Ovary (tissue), 9 donors: ENCODE data around the gene ST6GALNAC3. TPM values are rescaled to one million over a fixed set of nuclear protein-coding genes. Genes with fewer than 3 reads are reported as not detected.

ENCODE experiments used
- DNase-seq, 5 donors: peaks; one replicate each; pipeline ENCODE4 v3.0.0-alpha.2; 2019 to 2020
- H3K27ac ChIP-seq, 2 donors: fragments of 200-600 bp; one replicate each; pipeline versions ENCODE4 v1.5.1 to v1.8.0; 2019 to 2022
- H3K27me3 ChIP-seq: fragments of 200-600 bp; one replicate; pipeline ENCODE4 v1.8.0; 2022
- H3K36me3 ChIP-seq: fragments of 200-600 bp; sonication (generic); one replicate; pipeline ENCODE4 v1.5.1; 2019
- H3K4me1 ChIP-seq: one replicate; pipeline ENCODE4 v1.8.1; 2013; ENCODE audit warnings: mild to moderate bottlenecking, moderate library complexity; ENCODE audit not compliant: insufficient read depth
- H3K4me3 ChIP-seq: fragments of 200-600 bp; sonication (generic); one replicate; pipeline ENCODE4 v1.5.1; 2017
- H3K9me3 ChIP-seq, 2 donors: fragments of 200-600 bp in 1 of 2; sonication (generic) in 1 of 2; one replicate each; pipeline versions ENCODE4 v1.5.1 to v1.8.1; 2013 to 2019; ENCODE audit warnings: mild to moderate bottlenecking in 1 of 2, moderate library complexity in 1 of 2
- EP300 ChIP-seq: sonication (generic); formaldehyde crosslinking; IDR thresholded peaks from one replicate; pipeline ENCODE4 v1.6.1; 2017; ENCODE audit warnings: antibody characterized with exemption
- POLR2A ChIP-seq: fragments of 450-650 bp; IDR thresholded peaks from one replicate; pipeline ENCODE4 v1.6.1; 2017; ENCODE audit warnings: antibody characterized with exemption, mild to moderate bottlenecking, moderate library complexity
- WGBS, 3 donors: extraction: QIAGEN DNeasy Blood & Tissue Kit in 1 of 3; methylation state at CpG; one replicate each; pipeline versions ENCODE4 v1.1.5 to v1.1.7; 2013 to 2017; 5-methylcytosine and 5-hydroxymethylcytosine counted together
- intact Hi-C, 4 donors: fragments of 100-400 bp; cut with DNase I; formaldehyde crosslinking; loops; one replicate each; pipeline versions ENCODE4 v1.11.0 to v1.15.1; 2022 to 2023
- polyA plus RNA-seq, 2 donors: library from polyadenylated mRNA; stranded (reverse); fragments of 200-250 nt in 1 of 2; fragments of 350-450 nt in 1 of 2; fragmentation: Illumina TruSeq in 1 of 2; extraction: RNeasy Lipid Tissue Mini Kit (QIAGEN cat#74804) in 1 of 2; gene quantifications; one replicate each; pipeline ENCODE4 v1.2.3, GENCODE V29; 2013 to 2014
- total RNA-seq, 7 donors: library from RNA; depleted of rRNA in 2 of 7; stranded (reverse); fragments of >200 nt in 2 of 7; fragmentation: NEBNext Ultra II Directional in 3 of 7; extraction: Animal tissue kit (Norgen Biotek cat#: 25700) in 3 of 7; gene quantifications; one replicate each; pipeline versions ENCODE4 v1.1.0 to v1.2.4, GENCODE V29; 2016 to 2023
- TF ChIP-seq, protein P1 (sequence below), 3 donors: fragments of 450-650 bp in 2 of 3; fragments of 200-600 bp in 1 of 3; IDR thresholded peaks; one replicate each; pipeline versions ENCODE4 v1.5.1 to v1.8.0; 2016 to 2022; ENCODE audit warnings: antibody characterized with exemption in 3 of 3, mild to moderate bottlenecking in 1 of 3
- donor health status: DM: no; HTN: no; CAD: no; lungs with moderate emphysema.
- donor health status: DM: no; HTN: no; CAD: no.
- donor health status: Bipolar disorder and iron deficiency.
- donor health status: DM: yes; HTN: yes; CAD: no.
- donor health status: DM: no; HTN: no; CAD: no.
- donor health status: DM: yes; HTN: yes; CAD: no.

ST6GALNAC3 gene
- total and polyA plus RNA-seq, 9 donors, result 1.9 to 6.7 (median 4.0) TPM

DNA sequence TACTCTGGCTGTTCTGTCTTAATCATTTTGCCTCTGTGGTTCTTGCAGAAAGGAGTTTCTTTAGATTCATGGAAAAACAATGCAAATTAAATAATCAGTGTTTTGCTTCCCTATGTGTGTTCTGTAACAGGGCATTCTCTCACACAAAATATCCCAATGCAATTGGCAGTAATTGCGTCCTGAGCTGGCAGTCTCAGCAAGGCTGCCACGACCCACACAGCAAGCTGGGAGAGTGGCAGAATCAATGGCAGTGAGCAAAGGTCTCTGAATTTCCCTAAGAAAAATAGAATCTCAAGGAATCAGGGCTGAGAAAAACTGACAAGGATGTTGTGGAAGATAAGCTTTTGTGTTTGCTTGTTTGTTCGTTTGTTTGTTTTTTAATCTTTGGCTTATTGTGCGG is 594.6 kb downstream of the ST6GALNAC3 start:
- intact Hi-C loops, result no loop called here
- no peaks in the 10 kb centered on the region for H3K9me3 ChIP-seq
- TF ChIP-seq, protein P1, sequence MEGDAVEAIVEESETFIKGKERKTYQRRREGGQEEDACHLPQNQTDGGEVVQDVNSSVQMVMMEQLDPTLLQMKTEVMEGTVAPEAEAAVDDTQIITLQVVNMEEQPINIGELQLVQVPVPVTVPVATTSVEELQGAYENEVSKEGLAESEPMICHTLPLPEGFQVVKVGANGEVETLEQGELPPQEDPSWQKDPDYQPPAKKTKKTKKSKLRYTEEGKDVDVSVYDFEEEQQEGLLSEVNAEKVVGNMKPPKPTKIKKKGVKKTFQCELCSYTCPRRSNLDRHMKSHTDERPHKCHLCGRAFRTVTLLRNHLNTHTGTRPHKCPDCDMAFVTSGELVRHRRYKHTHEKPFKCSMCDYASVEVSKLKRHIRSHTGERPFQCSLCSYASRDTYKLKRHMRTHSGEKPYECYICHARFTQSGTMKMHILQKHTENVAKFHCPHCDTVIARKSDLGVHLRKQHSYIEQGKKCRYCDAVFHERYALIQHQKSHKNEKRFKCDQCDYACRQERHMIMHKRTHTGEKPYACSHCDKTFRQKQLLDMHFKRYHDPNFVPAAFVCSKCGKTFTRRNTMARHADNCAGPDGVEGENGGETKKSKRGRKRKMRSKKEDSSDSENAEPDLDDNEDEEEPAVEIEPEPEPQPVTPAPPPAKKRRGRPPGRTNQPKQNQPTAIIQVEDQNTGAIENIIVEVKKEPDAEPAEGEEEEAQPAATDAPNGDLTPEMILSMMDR (IDR thresholded peaks at IDR 0.05), result no peak
- TF ChIP-seq EP300, result no peak
- TF ChIP-seq POLR2A, result no peak
- H3K27me3 ChIP-seq, result no peaks in the 10 kb centered on the region
- no peak overlapping the region for H3K4me3 ChIP-seq
- no peaks in the 10 kb centered on the region for H3K36me3 ChIP-seq
- 81 to 87% (median 81%) methylated on average over 4 of the region's 4 CpGs for WGBS, 3 donors
- no peak overlapping the region for H3K27ac ChIP-seq
- peaks cover 3% of the 10 kb centered on the region for H3K4me1 ChIP-seq
- DNase-seq, result no peak

DNA sequence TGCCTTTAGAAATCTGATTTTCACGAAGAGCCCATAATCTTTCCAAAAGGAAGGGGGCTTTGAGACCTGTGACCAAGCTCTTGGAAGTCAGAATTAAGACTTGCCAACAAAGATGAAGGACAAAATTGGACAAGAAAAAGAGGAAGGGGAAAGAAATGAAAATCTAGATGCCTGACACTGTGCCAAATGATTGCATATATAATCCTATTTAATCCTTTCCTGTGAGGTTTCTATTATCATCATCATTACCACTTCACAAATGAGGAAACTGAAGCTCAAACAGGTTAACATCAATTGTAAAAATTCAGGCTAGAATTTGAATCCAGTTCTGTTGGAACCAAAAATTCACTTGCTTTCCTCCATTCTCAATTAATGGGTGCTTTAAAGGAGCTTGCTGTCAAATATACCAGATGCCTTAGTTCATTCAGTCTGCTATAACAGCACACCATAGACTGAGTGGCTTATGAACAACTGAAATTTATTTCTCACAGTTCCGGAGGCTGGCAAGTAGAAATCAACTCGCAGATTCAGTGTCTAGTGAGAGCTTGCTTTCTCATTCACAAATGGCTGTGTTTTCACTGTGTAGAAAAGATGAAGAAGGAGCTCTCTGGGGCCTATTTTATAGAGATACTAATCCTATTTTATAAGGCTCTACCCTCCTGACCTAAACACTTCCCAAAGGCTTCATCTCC is 595.2 kb downstream of the ST6GALNAC3 start:
- H3K4me3 ChIP-seq, result no peak overlapping the region
- H3K27me3 ChIP-seq, result no peaks in the 10 kb centered on the region
- intact Hi-C loops, result no loop called here
- peaks cover 3% of the 10 kb centered on the region for H3K4me1 ChIP-seq
- TF ChIP-seq EP300 (no peak), POLR2A (no peak)
- TF ChIP-seq, protein P1 (IDR thresholded peaks at IDR 0.05), result no peak
- H3K36me3 ChIP-seq, result no peaks in the 10 kb centered on the region
- WGBS, 3 donors, result 87 to 93% (median 92%) methylated on average over 3 of the region's 3 CpGs
- H3K27ac ChIP-seq, result no peak overlapping the region
- no peaks in the 10 kb centered on the region for H3K9me3 ChIP-seq
- no peak for DNase-seq

DNA sequence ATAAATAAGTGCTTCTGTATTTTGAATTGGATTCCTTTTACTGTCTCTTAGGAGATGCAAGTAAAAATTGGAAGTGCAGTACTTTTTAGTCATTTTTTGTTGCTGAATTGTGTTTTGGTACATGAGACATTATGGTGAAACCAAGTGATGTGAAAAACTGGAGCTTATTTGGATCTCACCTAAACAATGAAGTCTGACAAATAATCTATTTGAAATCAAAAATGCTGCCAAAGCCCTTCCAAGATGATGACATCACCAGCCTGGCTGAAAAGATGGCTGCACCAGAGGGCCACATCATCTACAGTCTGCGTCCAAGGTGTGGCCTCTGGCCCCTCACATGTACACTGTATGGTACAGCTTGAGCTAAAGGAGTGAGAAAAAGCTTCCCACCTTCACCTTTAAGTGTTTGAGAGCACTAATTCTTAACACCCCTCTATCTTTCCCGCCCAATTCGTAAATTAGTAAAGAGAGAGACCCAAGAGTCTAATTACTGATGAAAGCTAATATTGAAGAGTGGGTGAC is 600.2 kb downstream of the ST6GALNAC3 start:
- WGBS, 3 donors, result 96 to 99% (median 98%) methylated on average over 3 of the region's 3 CpGs
- no peak for DNase-seq
- intact Hi-C loops, result no loop called here

DNA sequence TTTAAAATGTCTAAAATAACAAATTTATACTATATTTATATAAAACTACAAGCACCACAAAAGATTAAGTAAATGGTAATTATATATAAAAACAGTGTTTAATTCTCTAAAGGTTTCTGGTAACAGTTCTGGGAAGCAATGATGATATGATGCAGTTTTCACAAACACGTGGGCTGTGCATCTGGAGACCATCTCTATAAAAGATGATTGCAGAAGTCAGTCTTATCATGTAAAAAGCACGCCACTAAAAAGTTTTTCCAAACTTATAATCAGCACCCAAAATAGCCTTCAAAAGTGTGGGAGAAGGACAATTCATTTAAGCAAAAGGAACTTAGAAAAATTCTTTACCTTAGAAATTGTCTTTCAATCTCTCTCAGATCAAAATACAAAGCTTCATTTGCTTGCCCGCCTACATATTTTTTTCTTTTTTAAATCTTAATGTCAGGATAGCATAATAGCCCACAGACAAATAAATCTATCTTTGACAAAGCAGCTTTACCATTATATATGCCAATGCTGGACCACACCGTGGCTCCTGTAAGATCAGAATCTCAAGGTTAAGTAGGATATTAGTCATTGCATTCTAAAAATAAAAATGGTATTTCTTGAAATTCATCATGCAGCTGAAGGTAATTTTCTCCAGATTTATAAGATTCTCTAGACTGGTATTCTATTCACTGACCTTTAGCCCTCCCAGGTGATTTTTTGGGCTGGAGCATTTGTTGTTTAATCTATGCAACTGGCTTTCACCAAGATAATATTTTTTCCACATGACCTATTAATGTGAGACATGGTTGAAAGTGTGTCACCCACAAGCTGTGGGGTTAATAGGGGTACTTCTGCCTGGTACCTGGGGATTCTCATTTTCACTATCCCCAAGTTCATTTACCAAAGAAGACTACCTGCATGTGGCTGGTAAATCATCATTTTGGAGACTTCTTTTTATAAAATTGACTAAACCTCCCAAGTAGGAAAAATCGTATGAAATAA is 603.2 kb downstream of the ST6GALNAC3 start:
- Histone ChIP-seq H3K27me3 (no peaks in the 10 kb centered on the region), H3K27ac (no peak overlapping the region), H3K4me1 (no peaks in the 10 kb centered on the region), H3K4me3 (no peak overlapping the region), H3K36me3 (no peaks in the 10 kb centered on the region), H3K9me3 (no peaks in the 10 kb centered on the region)
- WGBS, 3 donors, result 40 to 43% (median 41%) methylated on average over 5 of the region's 5 CpGs
- DNase-seq, result no peak
- TF ChIP-seq EP300, result no peak
- TF ChIP-seq, protein P1 (IDR thresholded peaks at IDR 0.05), result no peak
- intact Hi-C loops, result no loop called here

More for the DNA sequence above, 600.2 kb downstream of the ST6GALNAC3 start:
- TF ChIP-seq POLR2A, result no peak
- TF ChIP-seq, protein P1 (IDR thresholded peaks at IDR 0.05), result no peak
- no peak for TF ChIP-seq EP300
- Histone ChIP-seq H3K9me3 (no peaks in the 10 kb centered on the region), H3K36me3 (no peaks in the 10 kb centered on the region), H3K27ac (no peak overlapping the region), H3K27me3 (no peaks in the 10 kb centered on the region), H3K4me3 (no peak overlapping the region), H3K4me1 (no peaks in the 10 kb centered on the region)
